Measurements from ENCODE around the gene LAD1. TPM values are rescaled to one million over a fixed set of nuclear protein-coding genes. Genes with fewer than 3 reads are reported as not detected.

The LAD1 gene
- polyA plus RNA-seq, 4 donors, result 28.0 to 38.1 (median 31.2) TPM

DNA sequence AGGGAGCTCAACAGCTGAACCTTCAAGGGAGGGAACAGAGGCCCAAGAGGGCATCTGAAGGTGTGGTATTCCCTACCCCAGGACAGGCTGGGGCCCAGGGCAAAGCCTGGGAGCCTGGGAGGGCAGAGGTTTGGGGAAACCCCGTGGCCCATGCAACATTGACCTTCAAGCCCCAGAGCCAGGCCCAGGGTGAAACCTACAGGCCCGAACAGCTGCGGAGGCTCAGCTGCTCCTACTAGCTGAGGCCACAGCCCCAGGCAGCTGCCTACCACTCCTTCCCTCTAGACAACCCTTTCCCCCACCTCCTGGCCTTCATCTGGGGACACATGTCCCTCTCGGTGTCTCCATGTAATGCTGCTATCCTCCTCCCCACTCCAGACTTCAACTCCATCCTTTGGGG is 3.2 kb downstream of the LAD1 start:
- DNase-seq (ENCODE audit: low read depth in 4 of 4, low spot score in 2 of 4), result no peak

DNA sequence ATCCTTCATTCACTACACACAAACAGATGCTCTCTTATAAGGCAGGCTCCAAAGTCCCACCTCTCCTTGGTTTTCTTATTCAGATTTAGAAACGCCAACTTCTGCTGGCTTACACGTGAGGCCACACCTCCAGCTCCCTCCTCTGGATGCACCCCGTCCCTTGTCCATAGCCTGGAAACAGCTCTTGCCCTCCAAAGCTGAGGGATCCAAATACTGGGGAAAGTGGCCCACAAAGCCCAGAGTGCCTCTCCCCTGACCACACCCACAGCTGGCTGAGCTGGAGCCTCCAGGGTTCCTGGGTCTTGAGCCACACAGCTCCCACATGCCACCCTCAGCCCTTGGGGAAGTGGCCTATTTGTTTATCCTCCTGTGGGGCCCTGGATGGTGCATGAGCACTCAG is 4.5 kb downstream of the LAD1 start:
- DNase-seq (ENCODE audit: low read depth in 4 of 4, low spot score in 2 of 4), result no peak

GRCh38 chr1:201393076-201393475 is 6.0 kb downstream of the LAD1 start:
- no peak for DNase-seq (ENCODE audit: low read depth in 4 of 4, low spot score in 2 of 4)

DNA sequence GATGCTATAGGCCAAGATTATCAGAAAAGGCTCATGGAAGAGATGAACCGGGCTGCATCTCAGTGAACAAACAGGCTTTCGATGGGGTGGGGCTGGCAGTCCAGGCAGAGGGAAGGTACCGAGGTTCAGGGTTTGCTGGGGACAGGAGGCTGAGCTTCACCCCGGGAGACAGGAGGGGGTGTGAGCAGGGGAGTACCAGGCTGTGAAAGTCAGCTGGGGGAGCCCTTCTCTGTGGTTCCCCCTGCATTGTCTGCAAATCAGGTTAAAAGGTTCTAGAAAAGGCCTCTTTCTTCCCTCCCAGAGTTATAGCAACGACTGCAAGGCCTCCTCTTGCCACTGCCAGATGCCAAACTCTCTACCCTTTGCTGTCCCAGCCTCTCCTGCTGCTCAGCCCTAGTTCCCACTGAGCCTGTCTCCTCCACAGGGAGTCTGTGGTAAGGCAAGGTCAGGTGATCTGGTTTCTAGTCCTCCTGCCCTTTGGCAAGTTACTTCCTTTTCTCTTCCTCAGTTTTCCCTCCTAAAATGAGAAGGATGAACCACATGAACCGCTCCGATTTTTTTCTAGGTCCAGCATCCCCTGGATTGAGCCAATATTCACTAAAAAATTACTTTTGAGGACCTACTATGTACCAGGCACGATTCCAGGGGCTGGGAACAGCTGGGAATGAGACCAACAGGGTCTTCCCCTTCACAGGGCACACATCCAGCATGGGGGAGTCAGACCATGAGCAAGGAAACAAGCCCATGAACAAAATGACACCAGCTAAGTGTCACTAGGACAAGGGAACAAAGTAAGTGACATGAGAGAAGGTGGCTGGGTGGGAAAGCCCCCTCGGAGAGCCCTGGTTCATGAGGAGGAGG is 7.2 kb downstream of the LAD1 start:
- no peak for DNase-seq (ENCODE audit: low read depth in 4 of 4, low spot score in 2 of 4)

- DNase-seq (ENCODE audit: low read depth in 4 of 4, low spot score in 2 of 4), result no peak
Measured at GRCh38 chr1:201391225-201391624, 7.9 kb downstream of the LAD1 start.

- DNase-seq (ENCODE audit: low read depth in 4 of 4, low spot score in 2 of 4), result no peak
Measured at GRCh38 chr1:201389051-201389450, 10.1 kb downstream of the LAD1 start.

DNA sequence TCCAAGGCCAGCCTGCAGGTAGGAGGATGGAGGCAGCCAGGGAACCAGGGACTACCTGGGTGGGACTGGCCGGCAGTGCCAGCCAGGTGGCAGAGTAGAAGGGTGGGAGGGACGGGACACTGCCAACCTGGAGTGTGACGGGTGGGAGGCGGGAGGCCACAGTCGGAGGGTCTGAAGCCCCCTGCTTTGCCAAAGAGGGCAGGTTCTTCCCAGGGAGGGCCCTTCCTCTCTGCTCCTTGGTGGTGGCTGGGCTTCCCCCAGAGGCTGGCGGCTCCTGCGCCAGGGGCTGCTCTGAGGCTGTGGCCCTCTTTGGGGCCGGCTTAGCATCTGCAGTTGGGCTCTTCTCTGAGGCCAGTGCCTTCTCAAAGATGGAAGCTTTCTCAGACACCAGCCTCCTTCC is 12.9 kb downstream of the LAD1 start:
- DNase-seq (ENCODE audit: low read depth in 4 of 4, low spot score in 2 of 4), result no peak

GRCh38 chr1:201385299-201385891 is 13.7 kb downstream of the LAD1 start:
- no peak for DNase-seq (ENCODE audit: low read depth in 4 of 4, low spot score in 2 of 4)

DNA sequence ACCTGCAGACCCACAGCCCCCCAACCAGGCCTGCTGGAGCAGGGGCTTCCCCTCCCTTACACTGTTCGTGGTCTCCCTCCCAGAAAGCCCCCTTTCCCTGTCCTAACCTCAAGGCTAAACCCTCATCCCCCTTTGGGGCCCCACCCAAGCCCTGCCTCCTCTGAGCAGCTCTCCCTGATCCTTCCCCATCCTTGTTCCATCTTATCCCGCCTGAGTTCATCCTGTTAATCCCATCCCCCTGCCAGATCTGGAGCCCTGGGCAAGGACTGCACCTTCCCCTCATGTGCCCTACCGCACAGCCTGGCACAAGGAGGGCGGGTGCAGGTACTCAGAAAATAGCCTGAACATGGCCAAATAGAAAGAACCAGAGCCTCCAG is 14.7 kb downstream of the LAD1 start:
- no peak for DNase-seq (ENCODE audit: low read depth in 4 of 4, low spot score in 2 of 4)

- no peak for DNase-seq (ENCODE audit: low read depth in 4 of 4, low spot score in 2 of 4)
Measured at GRCh38 chr1:201383647-201384405, 15.3 kb downstream of the LAD1 start.

DNA sequence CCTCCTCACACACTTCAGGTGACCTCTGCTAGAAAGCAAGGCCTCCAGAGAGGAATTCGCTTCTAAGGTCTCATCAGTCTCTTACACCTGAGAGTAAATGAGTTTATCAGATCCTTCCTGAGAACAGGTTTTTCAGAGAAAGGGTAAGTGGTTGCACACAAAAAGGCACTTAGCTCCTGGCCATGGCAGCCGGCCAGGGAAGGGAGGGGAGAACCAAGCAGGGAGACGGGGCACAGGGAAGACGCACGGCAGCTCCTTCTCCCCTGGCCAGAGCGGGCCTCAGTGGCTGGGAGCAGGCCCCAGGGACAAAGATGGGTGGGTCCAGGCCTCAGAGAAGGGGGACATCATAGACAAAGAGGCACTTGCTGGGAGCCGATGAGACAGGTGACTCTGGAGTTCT is 18.0 kb downstream of the LAD1 start:
- DNase-seq (ENCODE audit: low read depth in 4 of 4, low spot score in 2 of 4), result no peak

DNA sequence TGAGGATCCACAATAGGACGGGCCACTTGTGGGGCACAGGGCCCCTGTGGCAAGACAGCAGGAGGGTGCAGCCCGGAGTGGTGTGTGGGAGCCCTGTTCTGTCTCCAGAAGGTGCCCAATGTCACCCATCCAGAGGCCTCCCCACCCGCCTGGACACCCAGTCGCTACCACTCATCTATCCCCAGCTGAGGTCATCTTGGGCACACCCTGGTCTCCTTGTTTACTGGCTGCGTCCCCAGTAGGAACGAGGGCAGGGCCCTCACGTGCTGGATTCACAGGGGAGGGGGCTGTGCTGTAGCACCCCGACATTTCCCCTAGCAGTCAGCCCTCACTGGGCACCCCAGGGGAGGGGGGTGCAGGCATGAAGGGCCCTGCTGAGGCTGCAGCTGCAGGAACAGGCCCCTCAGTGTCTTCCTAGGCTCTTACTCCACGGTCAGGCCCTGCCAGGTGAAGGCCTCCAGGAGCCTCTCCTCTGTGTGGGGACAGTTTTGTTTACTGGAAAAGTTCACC is 19.3 kb downstream of the LAD1 start:
- DNase-seq (ENCODE audit: low read depth in 4 of 4, low spot score in 2 of 4), result no peak

- DNase-seq (ENCODE audit: low read depth in 4 of 4, low spot score in 2 of 4), result no peak
Measured at GRCh38 chr1:201378804-201379203, 20.3 kb downstream of the LAD1 start.

GRCh38 chr1:201377611-201378092 is 21.5 kb downstream of the LAD1 start, which contains the start of gene TNNT2:
Gene TNNT2, minus strand, starts transcription at chr1:201377680. Its CDS starts 4,426 bp downstream, at chr1:201373254.
- DNase-seq (ENCODE audit: low read depth in 4 of 4, low spot score in 2 of 4), result no peak

GRCh38 chr1:201376464-201377374 is 22.4 kb downstream of the LAD1 start:
- peak in 2 of 4 donors; percentile 58 to 63 for DNase-seq (ENCODE audit: low read depth in 4 of 4, low spot score in 2 of 4)

DNA sequence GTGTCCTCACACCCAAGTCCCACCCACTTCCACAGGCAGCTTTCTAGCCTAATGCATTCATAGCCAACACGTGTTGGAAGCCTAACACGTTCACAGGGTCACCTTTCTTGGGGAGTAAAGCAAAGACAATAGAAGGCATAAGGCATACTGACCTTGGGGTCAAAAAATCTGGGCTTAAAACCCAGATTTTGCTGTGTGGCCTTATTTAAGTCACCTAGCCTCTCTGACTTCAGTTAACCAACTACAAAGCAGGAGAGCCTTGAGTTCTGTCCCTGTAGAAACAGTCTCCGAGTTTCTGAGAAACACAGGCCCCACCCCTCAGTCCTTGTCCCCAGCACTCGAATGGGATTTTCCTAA is 23.0 kb downstream of the LAD1 start:
- no peak for DNase-seq (ENCODE audit: low read depth in 4 of 4, low spot score in 2 of 4)

DNA sequence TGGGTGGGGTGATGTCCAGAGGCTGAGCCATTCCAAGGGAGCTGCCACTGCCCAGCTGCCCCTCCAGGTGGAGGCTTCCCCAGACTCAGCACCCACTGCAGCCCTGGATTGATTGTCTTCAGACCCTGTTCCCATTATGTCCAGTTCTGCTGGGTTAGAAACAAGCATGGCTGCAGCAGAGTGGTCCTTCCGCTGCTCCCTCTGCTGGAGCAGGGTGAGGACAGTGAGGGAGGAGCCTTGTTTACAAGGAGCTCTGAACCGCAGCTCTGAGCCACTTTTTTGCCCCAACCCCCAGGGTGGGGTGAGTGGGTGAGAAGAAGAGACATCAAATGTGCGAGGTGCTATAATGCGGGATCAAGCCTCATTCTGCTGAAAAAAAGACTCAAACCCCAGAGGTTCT is 24.0 kb downstream of the LAD1 start:
- no peak for DNase-seq (ENCODE audit: low read depth in 4 of 4, low spot score in 2 of 4)

- DNase-seq (ENCODE audit: low read depth in 4 of 4, low spot score in 2 of 4), result no peak
Measured at GRCh38 chr1:201374364-201374763, 24.8 kb downstream of the LAD1 start.

- DNase-seq (ENCODE audit: low read depth in 4 of 4, low spot score in 2 of 4), result no peak
Measured at GRCh38 chr1:201371792-201372191, 27.3 kb downstream of the LAD1 start.

GRCh38 chr1:201371276-201371675 is 27.8 kb downstream of the LAD1 start:
- no peak for DNase-seq (ENCODE audit: low read depth in 4 of 4, low spot score in 2 of 4)
